ENCODE results near the gene SH3BGRL2.

Gene SH3BGRL2

GRCh38 chr6:79630883-79631692 is at the start of gene SH3BGRL2:
Gene SH3BGRL2 (plus strand): TSS chr6:79631329. CDS start chr6:79631462, 133 bp downstream.
- peak; percentile 77 to 84 for DNase-seq

- DNase-seq: no peak
These were observed 46.8 kb upstream of the SH3BGRL2 start for GRCh38 chr6:79584332-79584731.

GRCh38 chr6:79586548-79586947 is 44.6 kb upstream of the SH3BGRL2 start:
- DNase-seq: peak in 1 of 2 experiments; percentile 40

GRCh38 chr6:79589701-79590100 is 41.4 kb upstream of the SH3BGRL2 start:
- DNase-seq: no peak

GRCh38 chr6:79597155-79597554 is 34.0 kb upstream of the SH3BGRL2 start:
- DNase-seq: no peak

- no peak for DNase-seq
These were observed 33.1 kb upstream of the SH3BGRL2 start for GRCh38 chr6:79598012-79598411.

- no peak for DNase-seq
These were observed 31.3 kb upstream of the SH3BGRL2 start for GRCh38 chr6:79599725-79600259.

- DNase-seq: no peak
These were observed 30.8 kb upstream of the SH3BGRL2 start for GRCh38 chr6:79600313-79600712.

- no peak for DNase-seq
These were observed 30.1 kb upstream of the SH3BGRL2 start for GRCh38 chr6:79600812-79601609.

- DNase-seq: no peak
These were observed 28.3 kb upstream of the SH3BGRL2 start for GRCh38 chr6:79602859-79603258.

- DNase-seq: no peak
These were observed 26.5 kb upstream of the SH3BGRL2 start for GRCh38 chr6:79604583-79605037.

GRCh38 chr6:79605061-79605460 is 26.1 kb upstream of the SH3BGRL2 start:
- no peak for DNase-seq

GRCh38 chr6:79605968-79606764 is 25.0 kb upstream of the SH3BGRL2 start:
- no peak for DNase-seq

GRCh38 chr6:79607000-79607399 is 24.1 kb upstream of the SH3BGRL2 start:
- no peak for DNase-seq

- no peak for DNase-seq
These were observed 22.6 kb upstream of the SH3BGRL2 start for GRCh38 chr6:79608334-79609224.

GRCh38 chr6:79609225-79609595 is 21.9 kb upstream of the SH3BGRL2 start:
- no peak for DNase-seq

- DNase-seq: no peak
These were observed 20.7 kb upstream of the SH3BGRL2 start for GRCh38 chr6:79610306-79611009.

GRCh38 chr6:79612457-79612856 is 18.7 kb upstream of the SH3BGRL2 start:
- no peak for DNase-seq

GRCh38 chr6:79612918-79613317 is 18.2 kb upstream of the SH3BGRL2 start:
- no peak for DNase-seq

- no peak for DNase-seq
These were observed 17.2 kb upstream of the SH3BGRL2 start for GRCh38 chr6:79613912-79614311.

Measured in SHP77 (cell line).